Upper lobe of right lung (tissue), 1 donor: ENCODE measurements around the gene BOC. TPM values are rescaled to one million over a fixed set of nuclear protein-coding genes. Genes with fewer than 3 reads are reported as not detected.

ENCODE experiments used
- ATAC-seq: fragments of 200-7000 bp; cut with Tn5 transposase; one replicate; pipeline ENCODE4 v1.9.1; 2020; ENCODE audit warnings: mild to moderate bottlenecking, moderate library complexity
- DNase-seq: peaks from one replicate; pipeline ENCODE4 v3.0.0-alpha.2; 2020
- H3K27ac ChIP-seq: fragments of 200-600 bp; one replicate; pipeline ENCODE4 v1.8.0; 2022
- H3K27me3 ChIP-seq: fragments of 200-600 bp; one replicate; pipeline ENCODE4 v1.8.0; 2022; ENCODE audit warnings: mild to moderate bottlenecking
- H3K36me3 ChIP-seq: fragments of 200-600 bp; one replicate; pipeline ENCODE4 v1.8.0; 2022
- H3K4me1 ChIP-seq: fragments of 200-600 bp; one replicate; pipeline ENCODE4 v1.8.0; 2022
- H3K4me3 ChIP-seq: fragments of 200-600 bp; one replicate; pipeline ENCODE4 v1.8.0; 2022; ENCODE audit warnings: mild to moderate bottlenecking
- H3K9me3 ChIP-seq: fragments of 200-600 bp; one replicate; pipeline ENCODE4 v1.8.0; 2022
- intact Hi-C: fragments of 100-400 bp; cut with DNase I; formaldehyde crosslinking; loops from one replicate; pipeline ENCODE4 v1.11.0; 2022
- total RNA-seq: library from RNA; stranded (reverse); fragmentation: NEBNext Ultra II Directional; extraction: Animal tissue kit (Norgen Biotek cat#: 25700); gene quantifications from one replicate; pipeline ENCODE4 v1.2.1, GENCODE V29; 2021
- TF ChIP-seq, protein P1 (sequence below): fragments of 200-600 bp; IDR thresholded peaks from one replicate; pipeline ENCODE4 v1.8.0; 2022; ENCODE audit warnings: antibody characterized with exemption
- donor health status: DM: no; HTN: yes; CAD: no; lungs with severe emphysema.

Gene BOC
- total RNA-seq, 1 donor from 2014 or later: 6.1 TPM

DNA sequence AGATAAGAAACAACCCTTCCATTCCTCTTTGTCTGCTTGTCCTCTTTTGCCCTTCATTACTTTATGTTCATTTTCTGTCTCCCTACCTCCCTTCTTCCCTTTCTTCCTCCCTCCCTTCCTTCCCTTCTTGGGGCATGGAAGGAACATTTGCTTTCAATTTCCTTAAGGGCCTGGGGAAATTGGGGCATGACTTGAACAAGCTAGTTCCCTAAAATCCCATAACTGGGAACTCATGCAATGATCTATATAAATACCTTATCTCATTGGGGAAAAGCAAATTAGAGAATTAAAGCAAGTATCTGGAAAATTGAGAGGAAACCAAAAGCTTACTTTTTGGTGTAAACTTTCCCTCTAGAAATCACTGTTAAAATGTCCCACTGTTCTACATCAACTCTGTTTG lies 35.7 kb downstream of the BOC start:
- Histone ChIP-seq H3K4me3 (no peak overlapping the region), H3K27ac (no peak overlapping the region), H3K4me1 (peaks cover 9% of the 10 kb centered on the region), H3K27me3 (no peaks in the 10 kb centered on the region), H3K36me3 (no peaks in the 10 kb centered on the region), H3K9me3 (no peaks in the 10 kb centered on the region)
- ATAC-seq: no peak
- DNase-seq: no peak
- TF ChIP-seq, protein P1, sequence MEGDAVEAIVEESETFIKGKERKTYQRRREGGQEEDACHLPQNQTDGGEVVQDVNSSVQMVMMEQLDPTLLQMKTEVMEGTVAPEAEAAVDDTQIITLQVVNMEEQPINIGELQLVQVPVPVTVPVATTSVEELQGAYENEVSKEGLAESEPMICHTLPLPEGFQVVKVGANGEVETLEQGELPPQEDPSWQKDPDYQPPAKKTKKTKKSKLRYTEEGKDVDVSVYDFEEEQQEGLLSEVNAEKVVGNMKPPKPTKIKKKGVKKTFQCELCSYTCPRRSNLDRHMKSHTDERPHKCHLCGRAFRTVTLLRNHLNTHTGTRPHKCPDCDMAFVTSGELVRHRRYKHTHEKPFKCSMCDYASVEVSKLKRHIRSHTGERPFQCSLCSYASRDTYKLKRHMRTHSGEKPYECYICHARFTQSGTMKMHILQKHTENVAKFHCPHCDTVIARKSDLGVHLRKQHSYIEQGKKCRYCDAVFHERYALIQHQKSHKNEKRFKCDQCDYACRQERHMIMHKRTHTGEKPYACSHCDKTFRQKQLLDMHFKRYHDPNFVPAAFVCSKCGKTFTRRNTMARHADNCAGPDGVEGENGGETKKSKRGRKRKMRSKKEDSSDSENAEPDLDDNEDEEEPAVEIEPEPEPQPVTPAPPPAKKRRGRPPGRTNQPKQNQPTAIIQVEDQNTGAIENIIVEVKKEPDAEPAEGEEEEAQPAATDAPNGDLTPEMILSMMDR: no peak
- intact Hi-C loops: no loop called here

DNA sequence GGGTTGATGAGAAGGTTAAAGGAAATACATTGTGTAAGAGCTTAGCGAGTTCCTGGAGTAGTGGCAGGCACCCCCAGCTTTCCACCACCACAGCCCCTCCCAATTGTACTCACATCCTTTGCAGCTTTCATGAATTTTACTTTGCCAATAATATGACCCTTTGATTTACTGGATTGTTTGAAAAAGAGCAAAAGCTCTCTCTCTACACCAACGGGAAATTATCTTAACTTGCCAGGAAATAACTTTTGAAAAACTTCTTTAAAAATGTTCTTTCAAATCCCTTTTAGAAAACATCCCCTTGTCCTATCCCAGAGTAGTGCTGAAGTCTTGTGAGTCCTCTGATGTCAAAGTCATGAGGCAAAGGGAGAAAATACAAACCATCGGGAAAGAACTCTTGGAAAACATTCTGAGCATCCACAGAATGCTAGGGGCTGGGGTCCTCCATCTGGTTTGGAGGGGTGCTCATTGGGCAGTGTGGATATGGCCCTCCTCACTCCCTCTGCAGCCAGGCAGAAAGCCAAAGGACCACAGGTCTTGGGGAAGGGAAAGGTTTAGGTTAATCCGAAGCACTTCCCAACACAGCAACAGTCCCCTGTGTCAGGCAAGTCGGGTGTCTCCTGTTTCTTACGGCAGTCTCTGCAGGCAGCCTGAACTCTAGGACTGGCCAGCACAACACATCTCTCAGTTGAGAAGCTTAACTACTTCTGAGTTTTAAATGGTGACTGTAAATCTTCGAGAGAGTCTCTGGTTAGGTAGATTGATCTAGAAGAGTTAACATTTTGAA lies 36.5 kb downstream of the BOC start:
- no peak for ATAC-seq
- H3K4me3 ChIP-seq: no peak overlapping the region
- no peaks in the 10 kb centered on the region for H3K36me3 ChIP-seq
- H3K4me1 ChIP-seq: peaks cover 9% of the 10 kb centered on the region
- H3K9me3 ChIP-seq: no peaks in the 10 kb centered on the region
- no peaks in the 10 kb centered on the region for H3K27me3 ChIP-seq
- TF ChIP-seq, protein P1: no peak
- DNase-seq: no peak
- intact Hi-C loops: no loop called here
- H3K27ac ChIP-seq: no peak overlapping the region

DNA sequence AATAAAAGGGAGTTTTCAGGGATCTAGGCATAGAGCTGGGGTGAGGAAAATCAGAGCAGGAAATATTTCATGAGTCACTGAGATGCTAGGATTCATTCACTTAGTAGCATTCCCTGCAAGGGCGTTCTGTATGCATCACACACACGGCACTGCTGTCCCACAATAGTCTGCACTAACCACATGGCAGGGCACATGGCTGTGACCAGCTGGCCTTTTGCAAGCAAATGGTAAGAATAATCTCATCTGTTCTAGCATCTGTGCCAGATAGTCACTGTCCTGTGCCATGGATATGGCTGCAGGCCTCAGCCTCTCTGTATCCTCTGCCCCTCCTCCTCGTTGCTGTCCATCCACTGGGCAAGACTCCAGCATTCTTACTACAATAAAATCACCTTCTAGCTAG lies 37.8 kb downstream of the BOC start:
- Histone ChIP-seq H3K4me3 (no peak overlapping the region), H3K27ac (no peak overlapping the region), H3K27me3 (no peaks in the 10 kb centered on the region), H3K36me3 (no peaks in the 10 kb centered on the region), H3K9me3 (no peaks in the 10 kb centered on the region), H3K4me1 (peaks cover 9% of the 10 kb centered on the region)
- ATAC-seq (no peak), DNase-seq (no peak)
- intact Hi-C loops: no loop called here
- TF ChIP-seq, protein P1: no peak

DNA sequence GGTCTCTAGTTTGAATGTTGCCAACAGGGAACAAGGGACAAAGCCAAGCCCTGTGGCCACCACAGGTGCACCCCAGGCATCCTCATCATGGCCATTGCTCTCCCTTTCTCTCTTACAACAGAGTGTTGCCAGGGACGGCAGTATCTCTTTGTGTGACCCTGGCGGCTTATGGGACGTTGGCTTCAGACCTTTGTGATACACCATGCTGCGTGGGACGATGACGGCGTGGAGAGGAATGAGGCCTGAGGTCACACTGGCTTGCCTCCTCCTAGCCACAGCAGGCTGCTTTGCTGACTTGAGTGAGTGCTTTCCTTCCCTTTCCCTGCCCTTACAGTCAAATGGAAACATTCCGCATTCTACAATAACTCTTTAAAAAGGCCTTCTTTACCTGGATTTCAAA lies 38.2 kb downstream of the BOC start:
- no peaks in the 10 kb centered on the region for H3K36me3 ChIP-seq
- TF ChIP-seq, protein P1: no peak
- no peaks in the 10 kb centered on the region for H3K27me3 ChIP-seq
- intact Hi-C loops: no loop called here
- peaks cover 12% of the 10 kb centered on the region for H3K4me1 ChIP-seq
- H3K27ac ChIP-seq: no peak overlapping the region
- ATAC-seq (no peak), DNase-seq (no peak)
- H3K9me3 ChIP-seq: no peaks in the 10 kb centered on the region
- H3K4me3 ChIP-seq: no peak overlapping the region

DNA sequence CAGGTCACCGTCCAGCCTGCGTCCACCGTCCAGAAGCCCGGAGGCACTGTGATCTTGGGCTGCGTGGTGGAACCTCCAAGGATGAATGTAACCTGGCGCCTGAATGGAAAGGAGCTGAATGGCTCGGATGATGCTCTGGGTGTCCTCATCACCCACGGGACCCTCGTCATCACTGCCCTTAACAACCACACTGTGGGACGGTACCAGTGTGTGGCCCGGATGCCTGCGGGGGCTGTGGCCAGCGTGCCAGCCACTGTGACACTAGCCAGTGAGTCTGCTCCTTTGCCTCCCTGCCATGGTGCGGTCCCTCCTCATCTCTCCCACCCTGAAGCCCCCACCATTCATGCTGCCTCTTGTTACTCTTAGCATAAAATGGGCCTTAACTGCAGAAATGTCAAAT lies 39.2 kb downstream of the BOC start:
- TF ChIP-seq, protein P1: no peak
- H3K4me1 ChIP-seq: peaks cover 13% of the 10 kb centered on the region
- ATAC-seq: no peak

More for the DNA sequence above, 39.2 kb downstream of the BOC start:
- intact Hi-C loops: no loop called here
- H3K27ac ChIP-seq: no peak overlapping the region
- H3K9me3 ChIP-seq: no peaks in the 10 kb centered on the region
- H3K36me3 ChIP-seq: no peaks in the 10 kb centered on the region
- DNase-seq: no peak
- H3K4me3 ChIP-seq: no peak overlapping the region
- no peaks in the 10 kb centered on the region for H3K27me3 ChIP-seq
